PFSK-1 (cell line): ENCODE data around the gene TTC21B.

ENCODE experiments used
- POLR2AphosphoS5 ChIP-seq: IDR thresholded peaks from 2 replicates; pipeline ENCODE4 v1.6.1; 2012; ENCODE audit warnings: low read depth, mild to moderate bottlenecking, control low read depth, low read length, moderate library complexity
- TAF1 ChIP-seq: IDR thresholded peaks from 2 replicates; pipeline ENCODE4 v1.6.1; 2012; ENCODE audit warnings: low read length, control low read depth, borderline replicate concordance; ENCODE audit not compliant: insufficient read depth

- TF ChIP-seq POLR2AphosphoS5 (no peak), TAF1 (no peak)
Observed at GRCh38 chr2:165920748-165921147, 32.8 kb downstream of the TTC21B start.
